ENCODE measurements around the gene KCNIP3. TPM values are rescaled to one million over a fixed set of nuclear protein-coding genes. Genes with fewer than 3 reads are reported as not detected.

KCNIP3 gene
- total RNA-seq, 1 experiment from 2014 or later, result 4.5 TPM

DNA sequence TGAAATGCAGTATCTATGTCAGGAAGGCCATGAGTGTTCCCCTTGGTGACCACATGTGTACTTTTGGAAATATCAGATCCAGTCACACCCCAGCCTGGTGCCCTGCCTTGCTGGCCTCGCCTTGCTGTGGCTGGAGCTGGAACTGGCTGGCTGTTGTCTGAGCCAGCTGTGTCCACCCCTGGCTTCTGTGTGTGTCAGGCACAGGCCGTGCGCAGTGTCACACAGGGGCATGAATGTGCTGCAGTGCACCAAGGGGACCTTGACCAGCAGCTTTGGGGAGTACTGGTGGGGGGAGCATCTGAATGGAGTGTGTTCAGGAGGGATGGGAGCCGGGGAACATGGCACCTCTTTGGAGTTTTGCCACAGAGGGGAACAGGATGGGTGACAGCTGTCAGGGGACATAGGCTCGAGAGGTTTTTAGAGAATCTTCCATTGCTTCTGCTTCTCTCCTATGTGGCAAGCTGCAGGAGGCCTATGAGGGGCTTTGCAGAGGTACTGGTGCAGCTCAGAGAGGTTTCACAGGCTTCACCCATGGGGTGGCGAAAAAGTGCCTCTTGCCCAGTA is 60.7 kb downstream of the KCNIP3 start:
- CTCF ChIA-PET, result no interaction called here
- H3K36me3 ChIP-seq (ENCODE audit: low read depth), result no peaks in the 10 kb centered on the region
- no TSS peak for BruUV-seq (replicated peaks)

GRCh38 chr2:95359031-95359430 is 61.9 kb downstream of the KCNIP3 start:
- H3F3A ChIP-seq (ENCODE audit: insufficient read depth, low read depth), result no peaks in the 10 kb centered on the region
- CTCF ChIA-PET, result no interaction called here
- H3K9me2 ChIP-seq (ENCODE audit: insufficient read depth), result no peaks in the 10 kb centered on the region
- intact Hi-C loops (cut with micrococcal nuclease; ENCODE audit: unreplicated experiment), result no loop called here
- BruUV-seq (replicated peaks), result no TSS peak
- H3K4me2 ChIP-seq, result no peak overlapping the region
- peak in 1 of 2 experiments; percentile 63 for DNase-seq
- no peaks in the 10 kb centered on the region for H4K20me1 ChIP-seq (ENCODE audit: insufficient read depth)
- TF ChIP-seq CTCF (conservative IDR thresholded peaks at IDR 0.05), result no peak
- no peak for TF ChIP-seq EZH2 (IDR thresholded peaks at IDR 0.05; ENCODE audit: low read depth)
- POLR2A ChIA-PET (ENCODE audit: unreplicated experiment), result no interaction called here
- no peaks in the 10 kb centered on the region for H3K4me1 ChIP-seq (replicated peaks; ENCODE audit: insufficient read depth)
- H3K9me3 ChIP-seq (ENCODE audit: insufficient read depth, low read depth), result no peaks in the 10 kb centered on the region
- no peaks in the 10 kb centered on the region for H3K36me3 ChIP-seq (ENCODE audit: low read depth)
- no peaks in the 10 kb centered on the region for H3K79me2 ChIP-seq (ENCODE audit: low read depth)
- no peak overlapping the region for H2AFZ ChIP-seq
- no peak overlapping the region for H3K27ac ChIP-seq
- no peak overlapping the region for H3K4me3 ChIP-seq
- H3K27me3 ChIP-seq (ENCODE audit: insufficient read depth, low read depth), result peaks cover 82% of the 10 kb centered on the region

More for the DNA sequence above, 60.7 kb downstream of the KCNIP3 start:
- no peak for DNase-seq
- Histone ChIP-seq H3K27ac (no peak overlapping the region), H3F3A (ENCODE audit: insufficient read depth, low read depth) (no peaks in the 10 kb centered on the region), H2AFZ (no peak overlapping the region), H3K79me2 (ENCODE audit: low read depth) (no peaks in the 10 kb centered on the region), H3K4me1 (replicated peaks; ENCODE audit: insufficient read depth) (no peaks in the 10 kb centered on the region), H3K9me3 (ENCODE audit: insufficient read depth, low read depth) (no peaks in the 10 kb centered on the region), H3K27me3 (ENCODE audit: insufficient read depth, low read depth) (peaks cover 79% of the 10 kb centered on the region), H3K4me3 (no peak overlapping the region), H3K4me2 (no peak overlapping the region), H3K9me2 (ENCODE audit: insufficient read depth) (no peaks in the 10 kb centered on the region), H4K20me1 (ENCODE audit: insufficient read depth) (no peaks in the 10 kb centered on the region)
- TF ChIP-seq CTCF (conservative IDR thresholded peaks at IDR 0.05) (no peak), EZH2 (IDR thresholded peaks at IDR 0.05; ENCODE audit: low read depth) (no peak)
- POLR2A ChIA-PET (ENCODE audit: unreplicated experiment), result no interaction called here
- intact Hi-C loops (cut with micrococcal nuclease; ENCODE audit: unreplicated experiment), result no loop called here

DNA sequence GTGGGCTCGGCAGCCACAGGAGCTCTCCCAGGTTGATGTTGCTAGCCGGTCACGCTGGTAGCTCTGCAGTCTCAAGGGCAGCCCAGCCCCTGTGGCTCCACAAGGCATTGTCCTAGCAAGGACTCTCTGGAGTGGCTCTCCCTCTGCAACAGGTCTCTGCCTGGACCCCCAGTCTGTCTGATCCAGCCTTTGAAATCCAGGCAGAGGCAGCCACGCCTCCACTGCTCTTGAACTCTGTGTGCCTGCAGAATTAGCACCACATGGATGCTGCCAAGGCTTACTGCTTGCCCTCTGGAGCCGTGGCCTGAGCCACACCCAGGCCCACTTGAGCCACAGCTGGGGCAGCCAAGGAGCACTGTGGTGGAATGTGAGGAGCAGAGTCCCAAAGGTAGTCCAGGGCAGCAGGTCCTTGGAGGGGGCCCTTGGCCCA is 62.4 kb downstream of the KCNIP3 start:
- Histone ChIP-seq H3K4me1 (replicated peaks; ENCODE audit: insufficient read depth) (no peaks in the 10 kb centered on the region), H3K36me3 (ENCODE audit: low read depth) (no peaks in the 10 kb centered on the region), H3K27me3 (ENCODE audit: insufficient read depth, low read depth) (peaks cover 82% of the 10 kb centered on the region), H4K20me1 (ENCODE audit: insufficient read depth) (no peaks in the 10 kb centered on the region), H3K9me2 (ENCODE audit: insufficient read depth) (no peaks in the 10 kb centered on the region), H2AFZ (no peak overlapping the region), H3K4me3 (no peak overlapping the region), H3K79me2 (ENCODE audit: low read depth) (no peaks in the 10 kb centered on the region), H3K9me3 (ENCODE audit: insufficient read depth, low read depth) (no peaks in the 10 kb centered on the region), H3K27ac (no peak overlapping the region), H3F3A (ENCODE audit: insufficient read depth, low read depth) (no peaks in the 10 kb centered on the region), H3K4me2 (no peak overlapping the region)
- no peak for DNase-seq
- no TSS peak for BruUV-seq (replicated peaks)
- TF ChIP-seq CTCF (conservative IDR thresholded peaks at IDR 0.05) (no peak), EZH2 (IDR thresholded peaks at IDR 0.05; ENCODE audit: low read depth) (no peak)
- ChIA-PET POLR2A (ENCODE audit: unreplicated experiment) (no interaction called here), CTCF (no interaction called here)
- intact Hi-C loops (cut with micrococcal nuclease; ENCODE audit: unreplicated experiment), result no loop called here
